HG03097 (cell line): Measurements from ENCODE around the gene OR4C46.
"Not testable (repeated sequence)": the region's sequence is repeated elsewhere in the genome, so short reads cannot be mapped to it uniquely, and the experiment has no call there.

Experiments used
- ATAC-seq: cut with Tn5 transposase; IDR thresholded peaks from one replicate; pipeline ENCODE4 v1.9.1; 2021; ENCODE audit not compliant: unreplicated experiment, low FRiP score

Gene OR4C46

DNA sequence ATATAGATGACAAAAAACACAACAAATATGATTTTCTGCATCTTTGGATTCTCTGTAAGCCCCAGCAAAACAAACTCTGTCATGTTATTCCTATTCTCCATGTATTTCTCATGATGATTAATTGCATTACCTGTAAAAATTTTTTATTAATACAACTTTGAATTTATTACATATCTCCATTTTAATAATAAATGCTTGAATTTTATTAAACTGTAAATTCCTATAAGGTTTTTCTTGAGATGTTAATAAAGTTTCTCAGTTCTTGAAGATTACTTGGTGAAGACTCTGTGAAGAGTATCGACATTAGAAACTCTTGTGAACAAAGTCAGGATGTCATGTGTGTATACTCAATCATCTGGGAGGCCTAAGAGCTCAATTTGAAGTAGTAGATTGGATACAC is at the start of gene OR4C46:
Gene OR4C46, minus strand, starts transcription at position 101 of the 400 bp plus-strand sequence. Its CDS starts 0 bp downstream, at position 101.
- ATAC-seq = no peak

DNA sequence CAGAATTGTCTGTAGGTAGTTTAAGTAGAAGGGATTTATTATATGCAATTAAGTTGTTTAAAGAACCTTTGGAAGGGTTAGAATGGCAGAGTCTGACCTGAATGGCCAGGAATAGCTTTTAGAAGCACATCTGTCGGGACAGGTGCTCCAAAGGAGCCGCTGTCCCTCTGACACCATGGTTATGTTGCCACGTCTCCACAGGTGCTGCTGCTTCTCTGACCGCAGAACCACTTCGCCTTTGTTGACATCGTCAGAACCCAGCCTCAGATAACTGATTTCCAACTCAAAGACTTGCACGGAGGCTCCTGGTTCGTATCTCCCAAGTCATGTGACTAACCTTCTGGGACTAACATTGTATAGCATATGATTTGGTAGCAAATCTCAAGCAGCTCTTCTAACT is 41.8 kb upstream of the OR4C46 start:
- not testable (repeated sequence) for ATAC-seq

DNA sequence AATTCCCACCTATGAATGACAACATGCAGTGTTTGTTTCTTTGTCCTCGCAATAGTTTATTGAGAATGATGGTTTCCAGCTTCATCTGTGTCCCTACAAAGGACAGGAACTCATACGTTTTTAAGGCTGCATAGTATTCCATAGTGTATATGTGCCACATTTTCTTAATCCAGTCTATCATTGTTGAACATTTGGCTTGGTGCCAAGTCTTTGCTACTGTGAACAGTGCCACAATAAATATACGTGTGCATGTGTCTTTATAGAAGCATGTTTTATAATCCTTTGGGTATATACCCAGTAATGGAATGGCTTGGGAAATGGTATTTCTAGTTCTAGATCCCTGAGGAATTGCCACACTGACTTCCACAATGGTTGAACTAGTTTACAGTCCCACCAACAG is 42.4 kb downstream of the OR4C46 start:
- not testable (repeated sequence) for ATAC-seq

DNA sequence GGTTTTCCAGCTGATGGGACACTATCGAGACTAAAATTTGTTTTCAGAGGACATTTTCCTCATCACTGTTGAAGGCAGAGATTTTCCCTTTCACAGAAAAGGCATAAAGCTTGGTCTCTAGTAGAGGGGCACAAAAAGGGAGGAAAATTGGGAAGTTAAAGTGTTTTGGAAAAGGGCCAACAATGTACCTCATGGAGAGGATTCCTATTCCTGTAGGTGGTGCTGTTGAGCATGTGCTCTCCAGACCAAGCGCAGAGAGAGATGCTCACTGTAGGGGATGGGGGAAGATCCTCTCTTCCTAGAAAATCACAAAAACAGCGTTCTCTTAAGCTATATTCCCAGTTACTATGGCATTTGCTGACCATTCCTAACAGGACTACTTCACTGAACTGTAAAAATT is 44.9 kb downstream of the OR4C46 start:
- no peak for ATAC-seq

DNA sequence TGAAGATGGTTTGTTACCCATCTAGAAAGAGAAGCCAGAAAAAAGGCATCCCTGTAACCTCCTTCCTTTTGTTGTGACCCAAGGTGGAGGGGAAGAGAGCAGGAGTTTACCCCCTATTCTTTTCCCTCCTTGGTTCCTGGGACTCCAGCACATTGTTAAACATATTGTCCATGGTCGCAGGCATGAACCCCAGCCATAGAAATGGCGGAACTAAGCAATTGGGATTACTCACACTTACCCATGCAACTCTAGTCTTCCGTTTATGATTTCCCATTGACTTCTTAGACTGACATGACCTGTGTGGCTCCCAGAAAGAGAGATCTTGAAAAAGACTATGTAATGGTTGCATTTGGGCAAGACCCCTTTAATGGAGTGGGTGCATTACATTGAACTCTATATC is 45.4 kb downstream of the OR4C46 start:
- ATAC-seq = no peak
